ENCODE measurements around the gene SMIM32.

SMIM32 gene

GRCh38 chr5:136206361-136206760 lies 13.4 kb upstream of the SMIM32 start:
- no peak for DNase-seq

GRCh38 chr5:136205941-136206340 lies 13.0 kb upstream of the SMIM32 start:
- no peak for DNase-seq

- no peak for DNase-seq
Observed at GRCh38 chr5:136205061-136205702, 12.2 kb upstream of the SMIM32 start.

GRCh38 chr5:136203303-136203922 lies 10.5 kb upstream of the SMIM32 start:
- DNase-seq: no peak

GRCh38 chr5:136202469-136203205 lies 9.7 kb upstream of the SMIM32 start:
- no peak for DNase-seq

GRCh38 chr5:136201870-136202269 lies 8.9 kb upstream of the SMIM32 start:
- DNase-seq: no peak

GRCh38 chr5:136200761-136201160 lies 7.8 kb upstream of the SMIM32 start:
- no peak for DNase-seq

GRCh38 chr5:136200130-136200529 lies 7.2 kb upstream of the SMIM32 start:
- DNase-seq: no peak

GRCh38 chr5:136199408-136199807 lies 6.4 kb upstream of the SMIM32 start:
- DNase-seq: no peak

GRCh38 chr5:136198453-136198852 lies 5.5 kb upstream of the SMIM32 start:
- DNase-seq: no peak

GRCh38 chr5:136197462-136198142 lies 4.6 kb upstream of the SMIM32 start:
- no peak for DNase-seq

- no peak for DNase-seq
Observed at GRCh38 chr5:136195971-136196820, 3.2 kb upstream of the SMIM32 start.

GRCh38 chr5:136194576-136194975 lies 1.6 kb upstream of the SMIM32 start:
- DNase-seq: no peak

GRCh38 chr5:136193322-136193935 lies 467 bp upstream of the SMIM32 start:
- DNase-seq: no peak

GRCh38 chr5:136192015-136192525 lies 892 bp downstream of the SMIM32 start:
- no peak for DNase-seq

GRCh38 chr5:136191304-136192014 lies 1.5 kb downstream of the SMIM32 start:
- DNase-seq: no peak

GRCh38 chr5:136190904-136191303 lies 2.1 kb downstream of the SMIM32 start:
- no peak for DNase-seq

GRCh38 chr5:136190091-136190720 lies 2.8 kb downstream of the SMIM32 start:
- DNase-seq: no peak

GRCh38 chr5:136188859-136189258 lies 4.1 kb downstream of the SMIM32 start:
- DNase-seq: no peak

GRCh38 chr5:136186796-136187195 lies 6.2 kb downstream of the SMIM32 start:
- DNase-seq: no peak
